ENCODE data around the gene EIF4A3. TPM values are rescaled to one million over a fixed set of nuclear protein-coding genes. Genes with fewer than 3 reads are reported as not detected.

The EIF4A3 gene
- total and polyA plus RNA-seq, 4 donors = 29.0 to 35.1 (median 33.4) TPM

DNA sequence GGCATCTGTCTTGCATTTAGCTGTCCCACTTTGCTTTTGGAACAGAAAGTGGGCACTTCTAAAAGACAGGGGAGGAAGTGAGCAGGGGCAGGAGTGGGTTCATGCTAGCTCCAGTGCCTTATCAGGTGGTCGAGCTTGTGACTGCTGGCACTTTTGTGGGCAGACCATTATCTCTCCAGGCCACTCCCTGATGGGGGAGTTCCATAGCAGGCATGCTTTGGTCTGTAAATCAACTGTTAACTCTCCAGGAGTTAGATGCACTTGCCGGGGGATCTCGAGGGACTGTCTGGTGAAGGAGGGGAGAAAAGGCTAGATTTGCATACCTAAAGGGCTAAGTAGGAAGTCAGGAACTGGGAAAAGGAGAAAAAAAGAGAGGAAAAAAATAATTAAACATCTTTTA lies 13.6 kb upstream of the EIF4A3 start:
- H3K36me3 ChIP-seq (ENCODE audit: control insufficient read depth in 4 of 4, insufficient read depth in 3 of 4, low read depth in 1 of 4, low read length in 3 of 4) = no peaks in the 10 kb centered on the region
- H3K27me3 ChIP-seq (ENCODE audit: control insufficient read depth in 4 of 4, insufficient read depth in 4 of 4, low read length in 3 of 4) = no peaks in the 10 kb centered on the region
- WGBS = 51% methylated on average over 3 of the region's 3 CpGs
- no peak overlapping the region for H3K27ac ChIP-seq (ENCODE audit: low read depth in 1 of 2, low read length in 2 of 2)
- TF ChIP-seq REST (IDR thresholded peaks at IDR 0.05) (no peak), FOXA1 (IDR thresholded peaks at IDR 0.05) (no peak), YY1 (IDR thresholded peaks at IDR 0.05) (no peak), FOXA2 (IDR thresholded peaks at IDR 0.05) (no peak), RAD21 (IDR thresholded peaks at IDR 0.05) (no peak), GABPA (IDR thresholded peaks at IDR 0.05 in 1 of 2, conservative IDR thresholded peaks at IDR 0.05 in 1 of 2) (no peak), CTCF (IDR thresholded peaks at IDR 0.05; ENCODE audit: low read depth, low read length, missing input control) (no peak), HNF4G (IDR thresholded peaks at IDR 0.05) (no peak)
- TF ChIP-seq, protein P1, sequence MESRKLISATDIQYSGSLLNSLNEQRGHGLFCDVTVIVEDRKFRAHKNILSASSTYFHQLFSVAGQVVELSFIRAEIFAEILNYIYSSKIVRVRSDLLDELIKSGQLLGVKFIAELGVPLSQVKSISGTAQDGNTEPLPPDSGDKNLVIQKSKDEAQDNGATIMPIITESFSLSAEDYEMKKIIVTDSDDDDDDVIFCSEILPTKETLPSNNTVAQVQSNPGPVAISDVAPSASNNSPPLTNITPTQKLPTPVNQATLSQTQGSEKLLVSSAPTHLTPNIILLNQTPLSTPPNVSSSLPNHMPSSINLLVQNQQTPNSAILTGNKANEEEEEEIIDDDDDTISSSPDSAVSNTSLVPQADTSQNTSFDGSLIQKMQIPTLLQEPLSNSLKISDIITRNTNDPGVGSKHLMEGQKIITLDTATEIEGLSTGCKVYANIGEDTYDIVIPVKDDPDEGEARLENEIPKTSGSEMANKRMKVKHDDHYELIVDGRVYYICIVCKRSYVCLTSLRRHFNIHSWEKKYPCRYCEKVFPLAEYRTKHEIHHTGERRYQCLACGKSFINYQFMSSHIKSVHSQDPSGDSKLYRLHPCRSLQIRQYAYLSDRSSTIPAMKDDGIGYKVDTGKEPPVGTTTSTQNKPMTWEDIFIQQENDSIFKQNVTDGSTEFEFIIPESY (IDR thresholded peaks at IDR 0.05) = no peak
- no peak overlapping the region for H3K9ac ChIP-seq (ENCODE audit: low read depth in 1 of 2, low read length in 2 of 2)
- no peak overlapping the region for H3K4me3 ChIP-seq (ENCODE audit: low read depth in 1 of 3, low read length in 3 of 3)
- no peaks in the 10 kb centered on the region for H3K4me1 ChIP-seq (ENCODE audit: control insufficient read depth in 4 of 4, insufficient read depth in 4 of 4, low read length in 3 of 4)
- no peaks in the 10 kb centered on the region for H3K9me3 ChIP-seq (ENCODE audit: control insufficient read depth in 4 of 4, low read length in 3 of 4)
- no peak for DNase-seq (ENCODE audit: low spot score)

- Histone ChIP-seq H3K9ac (ENCODE audit: low read depth in 1 of 2, low read length in 2 of 2) (no peak overlapping the region), H3K36me3 (ENCODE audit: control insufficient read depth in 4 of 4, insufficient read depth in 3 of 4, low read depth in 1 of 4, low read length in 3 of 4) (no peaks in the 10 kb centered on the region), H3K27me3 (ENCODE audit: control insufficient read depth in 4 of 4, insufficient read depth in 4 of 4, low read length in 3 of 4) (no peaks in the 10 kb centered on the region), H3K4me3 (ENCODE audit: low read depth in 1 of 3, low read length in 3 of 3) (no peak overlapping the region), H3K4me1 (ENCODE audit: control insufficient read depth in 4 of 4, insufficient read depth in 4 of 4, low read length in 3 of 4) (no peaks in the 10 kb centered on the region), H3K9me3 (ENCODE audit: control insufficient read depth in 4 of 4, low read length in 3 of 4) (no peaks in the 10 kb centered on the region), H3K27ac (ENCODE audit: low read depth in 1 of 2, low read length in 2 of 2) (no peak overlapping the region)
- TF ChIP-seq FOXA2 (IDR thresholded peaks at IDR 0.05) = no peak
- no peak for TF ChIP-seq TAF1 (conservative IDR thresholded peaks at IDR 0.05)
- no peak for TF ChIP-seq RXRA (IDR thresholded peaks at IDR 0.05)
- TF ChIP-seq, protein P1 (IDR thresholded peaks at IDR 0.05) = no peak
- TF ChIP-seq, protein P2, sequence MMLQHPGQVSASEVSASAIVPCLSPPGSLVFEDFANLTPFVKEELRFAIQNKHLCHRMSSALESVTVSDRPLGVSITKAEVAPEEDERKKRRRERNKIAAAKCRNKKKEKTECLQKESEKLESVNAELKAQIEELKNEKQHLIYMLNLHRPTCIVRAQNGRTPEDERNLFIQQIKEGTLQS (IDR thresholded peaks at IDR 0.05) = no peak
- TF ChIP-seq REST (IDR thresholded peaks at IDR 0.05) = no peak
- no peak for TF ChIP-seq HNF4G (IDR thresholded peaks at IDR 0.05)
- TF ChIP-seq EGR1 (IDR thresholded peaks at IDR 0.05; ENCODE audit: low read depth in 2 of 2) = no peak
- no peak for TF ChIP-seq RAD21 (IDR thresholded peaks at IDR 0.05)
- no peak for TF ChIP-seq YY1 (IDR thresholded peaks at IDR 0.05)
- no peak for TF ChIP-seq HNF4A (conservative IDR thresholded peaks at IDR 0.05)
- no peak for TF ChIP-seq SP1 (IDR thresholded peaks at IDR 0.05)
- no peak for TF ChIP-seq JUND (IDR thresholded peaks at IDR 0.05)
- no peak for TF ChIP-seq FOXA1 (IDR thresholded peaks at IDR 0.05)
- 68% methylated on average over 2 of the region's 2 CpGs for WGBS
- DNase-seq (ENCODE audit: low spot score) = no peak
Measured at GRCh38 chr17:80158846-80159245, 11.9 kb upstream of the EIF4A3 start.

All from liver (tissue), 9 donors.